GM21576 (cell line): ENCODE measurements around the gene ATP8A2.
"Not testable (repeated sequence)": the region's sequence is repeated elsewhere in the genome, so short reads cannot be mapped to it uniquely, and the experiment has no call there.

Experiments used
- ATAC-seq: cut with Tn5 transposase; IDR thresholded peaks from one replicate; pipeline ENCODE4 v1.9.1; 2021; ENCODE audit warnings: mild to moderate bottlenecking, moderate library complexity; ENCODE audit not compliant: unreplicated experiment

ATP8A2 gene

GRCh38 chr13:25790137-25790536, 418.4 kb downstream of the ATP8A2 start:
- ATAC-seq, result not testable (repeated sequence)

DNA sequence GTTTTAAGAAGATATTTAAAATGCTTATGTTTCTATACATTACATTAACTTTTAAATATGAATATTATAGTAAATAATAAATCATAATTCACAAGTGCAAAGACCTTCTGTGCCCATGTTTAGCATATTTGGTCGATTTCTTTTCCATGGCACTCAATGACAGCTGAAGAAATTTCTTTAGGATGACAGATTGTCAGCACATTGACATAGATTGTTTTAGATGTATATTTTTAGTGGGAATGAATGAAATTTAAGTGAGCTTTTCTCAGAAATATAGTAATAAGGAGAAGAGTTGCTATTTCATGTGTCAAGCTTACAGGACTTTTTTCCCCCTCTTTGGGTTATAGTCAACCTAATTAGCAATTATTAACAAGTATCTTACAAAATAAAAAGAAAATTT, 423.5 kb downstream of the ATP8A2 start:
- ATAC-seq, result no peak

- ATAC-seq, result no peak
Observed at GRCh38 chr13:25796474-25796873, 424.7 kb downstream of the ATP8A2 start.

- ATAC-seq, result no peak
Observed at GRCh38 chr13:25798998-25799397, 427.2 kb downstream of the ATP8A2 start.

DNA sequence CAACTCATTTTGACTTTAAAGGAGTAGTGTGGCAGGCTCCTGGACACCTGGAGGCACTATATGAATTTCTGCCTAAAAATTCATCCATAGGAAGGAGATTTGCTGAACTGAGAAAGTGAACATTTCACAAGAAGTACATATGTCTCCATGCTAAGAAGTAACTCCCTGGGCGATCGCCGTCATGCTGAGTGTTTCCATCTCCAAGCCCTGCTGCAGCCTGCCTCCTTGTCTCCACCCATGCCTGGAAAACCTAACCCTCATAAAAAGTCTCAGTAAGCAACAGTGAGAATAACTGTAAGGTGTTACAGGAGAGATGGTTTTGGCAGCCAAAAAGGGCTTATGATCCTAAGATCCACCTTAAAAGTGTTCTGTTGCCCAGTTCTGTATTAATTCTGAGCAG, 428.7 kb downstream of the ATP8A2 start:
- ATAC-seq, result no peak

DNA sequence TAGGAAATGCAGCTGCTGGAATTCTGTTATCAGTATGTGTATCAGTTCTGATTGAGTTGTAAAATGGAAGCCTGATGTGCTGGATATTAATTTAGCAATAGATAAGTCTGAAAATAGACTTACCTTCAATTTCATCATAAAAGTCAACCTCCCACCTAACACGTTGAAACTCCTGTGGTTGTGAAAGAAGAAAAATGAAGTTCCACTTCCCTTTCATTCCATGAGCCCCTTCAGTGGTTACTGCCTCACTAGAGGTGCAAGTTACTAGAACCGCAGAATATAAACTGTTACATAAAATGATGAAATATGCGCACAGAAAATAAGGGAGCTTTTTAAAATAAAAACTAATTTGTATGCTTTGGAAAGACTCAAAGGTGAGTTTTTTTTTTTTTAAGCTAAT, 430.8 kb downstream of the ATP8A2 start:
- no peak for ATAC-seq

GRCh38 chr13:25803641-25804040, 431.9 kb downstream of the ATP8A2 start:
- no peak for ATAC-seq

GRCh38 chr13:25806264-25806974, 434.6 kb downstream of the ATP8A2 start:
- peak; percentile 58 for ATAC-seq

DNA sequence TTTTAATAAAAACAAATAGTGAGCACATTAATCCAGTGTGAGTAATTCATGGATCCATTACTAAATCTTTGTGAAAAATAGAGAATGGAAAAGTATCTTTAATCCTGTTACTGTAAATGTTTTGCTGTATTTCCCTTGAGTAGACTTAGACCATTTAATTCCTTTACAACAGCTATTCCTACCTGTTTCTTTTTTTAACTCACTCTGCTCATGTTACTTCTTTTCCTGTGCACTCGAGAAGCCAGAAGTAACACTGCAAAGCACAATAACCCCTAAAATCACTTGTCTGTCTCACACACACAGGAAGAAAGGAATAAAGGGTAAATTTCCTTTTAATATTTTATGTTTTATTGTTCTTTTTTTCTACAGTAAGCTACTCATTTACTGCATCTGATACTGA, 435.8 kb downstream of the ATP8A2 start:
- ATAC-seq, result no peak

DNA sequence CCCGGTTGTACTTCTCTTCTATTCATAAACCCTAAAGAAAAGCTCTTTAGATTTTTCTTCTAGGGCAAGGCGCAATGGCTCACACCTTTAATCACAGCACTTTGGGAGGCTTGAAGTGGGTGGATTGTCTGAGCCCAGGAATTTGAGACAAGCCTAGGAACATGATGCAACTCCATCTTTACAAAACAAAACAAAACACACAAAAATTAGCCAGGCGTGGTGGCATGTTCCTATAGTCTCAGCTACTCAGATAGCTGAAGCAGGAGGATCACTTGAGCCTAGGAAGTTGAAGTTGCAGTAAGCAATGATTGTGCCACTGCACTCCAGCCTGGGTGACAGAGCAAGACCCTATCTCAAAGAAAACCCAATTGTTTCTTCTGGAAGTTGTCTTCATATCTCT, 439.7 kb downstream of the ATP8A2 start:
- no peak for ATAC-seq

DNA sequence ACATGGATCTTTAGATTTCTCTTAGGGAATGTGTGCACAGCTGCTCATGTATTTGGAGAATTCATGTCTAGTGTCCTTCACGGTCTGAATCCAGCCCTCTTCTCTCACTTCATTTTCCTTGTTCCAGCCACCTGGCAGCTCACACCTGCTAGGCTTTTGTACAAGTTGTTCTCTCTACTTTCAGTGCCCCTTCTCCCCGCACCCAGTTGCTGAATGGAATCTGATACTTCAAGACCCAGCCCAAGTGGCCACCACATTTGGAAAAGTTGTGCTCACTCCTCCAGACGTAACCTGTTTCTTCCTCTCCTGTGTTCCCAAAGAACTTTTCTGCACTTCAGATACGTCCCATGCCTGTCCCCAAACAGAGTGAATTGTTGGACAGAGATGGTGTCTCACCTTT, 444.5 kb downstream of the ATP8A2 start:
- ATAC-seq, result no peak

DNA sequence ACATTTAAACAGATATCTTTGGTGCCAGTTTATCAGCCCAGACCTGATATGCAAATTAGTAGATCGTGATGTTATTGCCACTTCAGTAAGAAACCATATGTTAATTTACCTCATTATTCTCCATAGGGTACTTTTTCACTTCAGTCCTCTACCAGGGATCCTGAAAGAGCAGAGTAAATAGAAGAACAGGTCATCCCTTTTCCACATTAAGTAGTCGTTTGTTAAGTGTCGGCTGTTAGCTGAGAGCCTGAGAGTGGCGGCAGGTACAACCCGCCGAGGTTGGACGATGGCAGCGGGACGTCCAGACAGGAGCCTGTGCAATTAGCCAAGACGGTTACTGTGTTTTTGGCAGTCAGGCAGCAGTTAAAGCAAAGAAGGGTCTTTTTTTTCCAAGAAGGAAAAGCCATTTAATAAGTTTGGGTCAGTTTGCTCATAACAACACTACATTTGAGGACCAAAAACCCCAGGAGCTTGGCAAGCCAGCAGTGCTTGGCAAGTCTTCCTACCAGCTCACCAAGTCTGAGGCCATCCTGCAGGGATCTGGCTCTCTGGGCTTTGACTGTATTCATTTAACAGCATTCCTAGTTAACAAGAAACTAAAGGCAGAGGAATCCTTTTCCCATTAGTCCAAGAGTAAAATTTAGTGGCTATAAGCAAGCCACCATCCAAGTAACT, 448.2 kb downstream of the ATP8A2 start:
- no peak for ATAC-seq

- no peak for ATAC-seq
Observed at GRCh38 chr13:25821776-25822175, 450.0 kb downstream of the ATP8A2 start.

GRCh38 chr13:25827221-25827620, 455.4 kb downstream of the ATP8A2 start:
- ATAC-seq, result not testable (repeated sequence)

- ATAC-seq, result no peak
Observed at GRCh38 chr13:25827831-25828465, 456.2 kb downstream of the ATP8A2 start.

DNA sequence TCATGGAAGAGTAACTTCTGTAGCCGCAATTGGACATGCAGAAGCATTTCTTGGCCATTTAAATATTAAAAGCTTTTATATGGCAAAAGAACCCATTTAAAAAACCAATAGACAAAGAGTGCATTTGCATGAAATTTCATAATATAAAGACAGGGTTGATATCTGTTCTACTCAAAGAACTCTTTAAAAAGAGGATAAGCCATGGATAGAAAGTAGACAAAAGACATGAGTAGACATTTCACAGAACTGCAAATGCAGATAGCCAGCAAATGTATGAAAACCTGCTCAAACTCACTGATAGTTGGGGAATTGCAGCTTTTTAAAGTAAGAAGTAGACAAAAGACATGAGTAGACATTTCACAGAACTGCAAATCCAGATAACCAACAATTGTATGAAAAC, 462.0 kb downstream of the ATP8A2 start:
- no peak for ATAC-seq

GRCh38 chr13:25836574-25837336, 465.0 kb downstream of the ATP8A2 start:
- ATAC-seq, result no peak

GRCh38 chr13:25839371-25839770, 467.6 kb downstream of the ATP8A2 start:
- no peak for ATAC-seq

DNA sequence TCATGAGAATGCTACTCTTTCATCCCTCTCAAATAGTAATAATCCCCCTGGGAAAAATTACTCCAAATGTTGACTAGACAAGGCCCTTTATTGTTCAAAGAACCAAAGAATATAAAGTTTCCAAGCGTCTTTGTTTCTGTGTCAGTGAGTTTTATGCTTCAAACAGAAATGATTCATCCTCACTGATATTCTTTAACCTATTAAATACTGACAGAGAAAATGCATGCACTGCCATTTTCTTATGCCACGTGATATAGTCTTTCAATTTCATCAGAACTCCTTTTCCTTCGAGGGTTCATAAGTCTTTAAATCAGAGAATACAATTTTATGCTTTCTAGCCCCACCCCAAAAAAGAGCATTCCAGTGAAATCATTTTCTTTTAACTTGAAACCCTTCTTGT, 468.5 kb downstream of the ATP8A2 start:
- ATAC-seq, result no peak

- no peak for ATAC-seq
Observed at GRCh38 chr13:25840931-25841330, 469.2 kb downstream of the ATP8A2 start.

GRCh38 chr13:25843692-25844091, 471.9 kb downstream of the ATP8A2 start:
- ATAC-seq, result no peak
